Measurements from ENCODE around the gene ADGB. TPM values are rescaled to one million over a fixed set of nuclear protein-coding genes. Genes with fewer than 3 reads are reported as not detected.
A peak's percentile ranks its signal among the peaks of the same experiment; 100 is the strongest.

ADGB gene
- total and polyA plus RNA-seq, 9 of the 15 experiments (the other 6 are each of a cell fraction or from before 2014, with no cell fraction given) = not detected

DNA sequence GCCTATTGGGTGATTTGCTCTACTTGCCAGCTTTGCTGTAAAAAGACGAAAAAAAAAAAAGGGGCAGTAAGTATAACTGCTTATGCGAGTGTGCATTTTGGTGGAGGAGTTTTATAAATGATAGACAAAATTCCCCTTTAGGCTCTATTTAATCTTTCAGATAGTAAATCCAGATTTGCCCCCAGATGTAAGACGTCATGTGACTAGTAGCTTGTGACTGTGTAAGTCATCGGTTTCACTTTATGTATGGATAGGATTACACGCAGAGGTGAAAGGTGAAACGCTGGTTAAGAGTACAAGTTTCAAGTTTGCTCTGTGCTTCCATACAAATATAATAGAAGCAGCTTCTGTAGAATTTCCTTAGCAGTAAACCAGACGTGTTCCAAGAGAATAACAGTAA lies 47.2 kb upstream of the ADGB start:
- in situ Hi-C loops (cut with MboI) (no loop called here), intact Hi-C loops (cut with micrococcal nuclease) (no loop called here)
- Histone ChIP-seq H3K9ac (ENCODE audit: insufficient read depth in 1 of 2, low read depth in 2 of 2, low read length in 2 of 2) (no peak overlapping the region), H4K20me1 (replicated peaks; ENCODE audit: control insufficient read depth, insufficient read depth, low read length) (no peaks in the 10 kb centered on the region), H3K27me3 (ENCODE audit: control insufficient read depth in 2 of 2, insufficient read depth in 2 of 2, low read length in 2 of 2) (no peaks in the 10 kb centered on the region), H3K27ac (ENCODE audit: extremely low read depth, low read depth, low read length) (no peak overlapping the region), H3K36me3 (ENCODE audit: control insufficient read depth, insufficient read depth, low read length) (no peaks in the 10 kb centered on the region), H3K9me3 (replicated peaks; ENCODE audit: control insufficient read depth, insufficient read depth, low read depth, low read length) (no peaks in the 10 kb centered on the region), H3K4me3 (no peak overlapping the region), H3K79me2 (ENCODE audit: control insufficient read depth, insufficient read depth, low read length) (no peaks in the 10 kb centered on the region), H3K4me2 (ENCODE audit: insufficient read depth, low read length) (no peak overlapping the region), H3K4me1 (replicated peaks in 1 of 2; ENCODE audit: control insufficient read depth in 2 of 2, insufficient read depth in 2 of 2, low read length in 2 of 2) (peaks cover 0 to 15% of the 10 kb centered on the region in 2 experiments; a peak in 3 of 5 replicates), H3K9me1 (ENCODE audit: control insufficient read depth, insufficient read depth, low read length) (no peaks in the 10 kb centered on the region), H2AFZ (ENCODE audit: low read depth, low read length) (no peak overlapping the region)
- FAIRE-seq = no peak
- ChIA-PET CTCF (ENCODE audit: low intra/inter-chr PET ratio) (interaction anchor here (0.6 kb wide), 1 partner anchor 12 kb away, joined by 3 read pairs; no protein-coding TSS in a partner anchor), POLR2A (interaction anchor here (0.8 kb wide), 1 partner anchor 14 kb away, joined by 3 read pairs; no protein-coding TSS in a partner anchor)
- DNase-seq (ENCODE audit: extremely low read depth in 1 of 4, low spot score in 3 of 4) = peak in 1 of 4 experiments; percentile 33
- ATAC-seq = no peak
- WGBS (ENCODE audit: insufficient coverage, low coverage, missing lambda C conversion rate) = 23% methylated on average over 7 of the region's 7 CpGs
- BruUV-seq (replicated peaks) = no TSS peak
- no peak for TF ChIP-seq SMARCB1 (IDR thresholded peaks at IDR 0.05; ENCODE audit: insufficient read length, low read depth)
- no peak for TF ChIP-seq MAFF (IDR thresholded peaks at IDR 0.05; ENCODE audit: low read length)
- no peak for TF ChIP-seq CBFA2T3 (IDR thresholded peaks at IDR 0.05)
- TF ChIP-seq ILF3 (IDR thresholded peaks at IDR 0.05; ENCODE audit: borderline replicate concordance) = no peak
- TF ChIP-seq, protein P1, sequence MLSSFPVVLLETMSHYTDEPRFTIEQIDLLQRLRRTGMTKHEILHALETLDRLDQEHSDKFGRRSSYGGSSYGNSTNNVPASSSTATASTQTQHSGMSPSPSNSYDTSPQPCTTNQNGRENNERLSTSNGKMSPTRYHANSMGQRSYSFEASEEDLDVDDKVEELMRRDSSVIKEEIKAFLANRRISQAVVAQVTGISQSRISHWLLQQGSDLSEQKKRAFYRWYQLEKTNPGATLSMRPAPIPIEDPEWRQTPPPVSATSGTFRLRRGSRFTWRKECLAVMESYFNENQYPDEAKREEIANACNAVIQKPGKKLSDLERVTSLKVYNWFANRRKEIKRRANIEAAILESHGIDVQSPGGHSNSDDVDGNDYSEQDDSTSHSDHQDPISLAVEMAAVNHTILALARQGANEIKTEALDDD (IDR thresholded peaks at IDR 0.05) = peak; percentile 81
- TF ChIP-seq, protein P2, sequence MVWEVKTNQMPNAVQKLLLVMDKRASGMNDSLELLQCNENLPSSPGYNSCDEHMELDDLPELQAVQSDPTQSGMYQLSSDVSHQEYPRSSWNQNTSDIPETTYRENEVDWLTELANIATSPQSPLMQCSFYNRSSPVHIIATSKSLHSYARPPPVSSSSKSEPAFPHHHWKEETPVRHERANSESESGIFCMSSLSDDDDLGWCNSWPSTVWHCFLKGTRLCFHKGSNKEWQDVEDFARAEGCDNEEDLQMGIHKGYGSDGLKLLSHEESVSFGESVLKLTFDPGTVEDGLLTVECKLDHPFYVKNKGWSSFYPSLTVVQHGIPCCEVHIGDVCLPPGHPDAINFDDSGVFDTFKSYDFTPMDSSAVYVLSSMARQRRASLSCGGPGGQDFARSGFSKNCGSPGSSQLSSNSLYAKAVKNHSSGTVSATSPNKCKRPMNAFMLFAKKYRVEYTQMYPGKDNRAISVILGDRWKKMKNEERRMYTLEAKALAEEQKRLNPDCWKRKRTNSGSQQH (CRISPR knock-in tag; IDR thresholded peaks at IDR 0.05) = no peak
- TF ChIP-seq TAF15 (IDR thresholded peaks at IDR 0.05; ENCODE audit: low read depth, low read length) = no peak
- TF ChIP-seq CCNT2 (IDR thresholded peaks at IDR 0.05; ENCODE audit: borderline replicate concordance, extremely low read depth, insufficient read length, low read depth, low read length) = no peak
- no peak for TF ChIP-seq RAD21 (CRISPR knock-in tag; conservative IDR thresholded peaks at IDR 0.05 in 1 of 2, IDR thresholded peaks at IDR 0.05 in 1 of 2)
- no peak for TF ChIP-seq ZBTB2 (IDR thresholded peaks at IDR 0.05)
- TF ChIP-seq, protein P3, sequence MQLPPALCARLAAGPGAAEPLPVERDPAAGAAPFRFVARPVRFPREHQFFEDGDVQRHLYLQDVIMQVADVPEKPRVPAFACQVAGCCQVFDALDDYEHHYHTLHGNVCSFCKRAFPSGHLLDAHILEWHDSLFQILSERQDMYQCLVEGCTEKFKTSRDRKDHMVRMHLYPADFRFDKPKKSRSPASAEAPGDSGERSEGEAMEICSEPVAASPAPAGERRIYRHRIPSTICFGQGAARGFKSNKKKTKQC (CRISPR knock-in tag; IDR thresholded peaks at IDR 0.05) = no peak
- TF ChIP-seq, protein P4, sequence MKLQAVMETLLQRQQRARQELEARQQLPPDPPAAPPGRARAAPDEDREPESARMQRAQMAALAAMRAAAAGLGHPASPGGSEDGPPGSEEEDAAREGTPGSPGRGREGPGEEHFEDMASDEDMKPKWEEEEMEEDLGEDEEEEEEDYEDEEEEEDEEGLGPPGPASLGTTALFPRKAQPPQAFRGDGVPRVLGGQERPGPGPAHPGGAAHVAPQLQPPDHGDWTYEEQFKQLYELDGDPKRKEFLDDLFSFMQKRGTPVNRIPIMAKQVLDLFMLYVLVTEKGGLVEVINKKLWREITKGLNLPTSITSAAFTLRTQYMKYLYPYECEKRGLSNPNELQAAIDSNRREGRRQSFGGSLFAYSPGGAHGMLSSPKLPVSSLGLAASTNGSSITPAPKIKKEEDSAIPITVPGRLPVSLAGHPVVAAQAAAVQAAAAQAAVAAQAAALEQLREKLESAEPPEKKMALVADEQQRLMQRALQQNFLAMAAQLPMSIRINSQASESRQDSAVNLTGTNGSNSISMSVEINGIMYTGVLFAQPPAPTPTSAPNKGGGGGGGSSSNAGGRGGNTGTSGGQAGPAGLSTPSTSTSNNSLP (IDR thresholded peaks at IDR 0.05; ENCODE audit: borderline replicate concordance, low read depth, low read length) = no peak
- no peak for TF ChIP-seq ZNF324 (CRISPR knock-in tag; IDR thresholded peaks at IDR 0.05)
- no peak for TF ChIP-seq NCOA2 (IDR thresholded peaks at IDR 0.05; ENCODE audit: partially characterized antibody in 2 of 2)
- TF ChIP-seq, protein P5, sequence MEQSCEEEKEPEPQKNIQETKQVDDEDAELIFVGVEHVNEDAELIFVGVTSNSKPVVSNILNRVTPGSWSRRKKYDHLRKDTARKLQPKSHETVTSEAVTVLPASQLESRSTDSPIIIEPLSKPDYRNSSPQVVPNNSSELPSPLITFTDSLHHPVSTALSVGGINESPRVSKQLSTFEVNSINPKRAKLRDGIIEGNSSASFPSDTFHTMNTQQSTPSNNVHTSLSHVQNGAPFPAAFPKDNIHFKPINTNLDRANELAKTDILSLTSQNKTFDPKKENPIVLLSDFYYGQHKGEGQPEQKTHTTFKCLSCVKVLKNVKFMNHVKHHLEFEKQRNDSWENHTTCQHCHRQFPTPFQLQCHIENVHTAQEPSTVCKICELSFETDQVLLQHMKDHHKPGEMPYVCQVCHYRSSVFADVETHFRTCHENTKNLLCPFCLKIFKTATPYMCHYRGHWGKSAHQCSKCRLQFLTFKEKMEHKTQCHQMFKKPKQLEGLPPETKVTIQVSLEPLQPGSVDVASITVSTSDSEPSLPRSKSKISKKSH (CRISPR knock-in tag; IDR thresholded peaks at IDR 0.05) = no peak
